Adipocyte (in vitro differentiated cells): ENCODE measurements around the gene TLR3.

Experiments
- DNase-seq: peaks from one replicate; pipeline ENCODE4 v3.0.0-alpha.2; 2015; ENCODE audit warnings: low read depth
- H3K27me3 ChIP-seq: replicated peaks from 2 replicates; pipeline ENCODE4 v1.7.0; 2013; ENCODE audit warnings: mild to moderate bottlenecking, low read length, moderate library complexity; ENCODE audit not compliant: control insufficient read depth, insufficient read depth
- H3K36me3 ChIP-seq: 2 replicates; pipeline ENCODE4 v1.7.0; 2013; ENCODE audit warnings: low read length, mild to moderate bottlenecking, moderate library complexity; ENCODE audit not compliant: control insufficient read depth, insufficient read depth, severe bottlenecking
- H3K4me1 ChIP-seq: 2 replicates; pipeline ENCODE4 v1.7.0; 2013; ENCODE audit warnings: mild to moderate bottlenecking, low read length, moderate library complexity; ENCODE audit not compliant: control insufficient read depth, insufficient read depth
- H3K4me3 ChIP-seq: 2 replicates; pipeline ENCODE4 v1.7.0; 2013; ENCODE audit warnings: mild to moderate bottlenecking, low read length, moderate library complexity
- H3K9ac ChIP-seq: 2 replicates; pipeline ENCODE4 v1.7.0; 2013; ENCODE audit warnings: mild to moderate bottlenecking, low read length, moderate library complexity
- H3K9me3 ChIP-seq: 2 replicates; pipeline ENCODE4 v1.7.0; 2013; ENCODE audit warnings: mild to moderate bottlenecking, low read length, moderate library complexity; ENCODE audit not compliant: control insufficient read depth

Gene TLR3

DNA sequence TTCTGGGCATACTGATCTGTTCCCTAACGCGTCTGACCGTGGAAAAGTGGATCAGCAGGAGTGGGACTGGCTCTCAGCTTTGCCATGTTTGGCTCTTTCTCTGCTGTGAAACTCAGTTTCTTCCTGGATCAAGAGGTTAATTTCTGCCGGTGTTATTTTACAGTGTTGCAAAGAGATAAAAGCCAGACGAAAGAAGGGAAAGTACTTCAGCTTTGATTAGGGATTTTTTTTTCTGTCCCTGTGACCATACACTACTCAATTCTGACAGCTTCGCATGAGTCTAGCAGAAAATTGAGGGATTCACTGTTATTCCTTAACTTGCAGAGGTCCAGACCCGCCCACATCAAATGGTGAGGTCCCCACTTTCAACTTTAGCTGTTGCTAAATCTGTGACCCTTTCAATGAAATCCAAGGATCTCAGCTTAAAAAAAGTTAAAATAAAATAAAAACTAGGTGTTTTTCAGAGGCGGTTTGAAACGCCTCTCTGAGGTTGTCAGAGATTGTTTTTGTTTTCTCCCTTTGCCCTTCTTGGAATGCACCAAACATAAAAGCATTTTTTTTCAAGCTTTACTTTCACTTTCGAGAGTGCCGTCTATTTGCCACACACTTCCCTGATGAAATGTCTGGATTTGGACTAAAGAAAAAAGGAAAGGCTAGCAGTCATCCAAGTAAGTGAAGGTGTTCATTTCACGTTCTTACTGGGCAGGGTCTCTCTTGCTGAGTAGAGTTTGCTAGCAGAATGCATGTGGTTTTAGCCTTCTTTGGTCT, at the start of gene TLR3:
Gene TLR3, plus strand, starts transcription at position 576 of the 768 bp plus-strand sequence. CDS start 7,464 bp downstream, outside the sequence.
- H3K9ac ChIP-seq: peak within 1 kb of the TSS; percentile 84
- peaks cover 18% of the 10 kb centered on the region for H3K4me1 ChIP-seq
- peak; percentile 79 for DNase-seq
- H3K36me3 ChIP-seq: no peaks in the 10 kb centered on the region
- no peaks in the 10 kb centered on the region for H3K9me3 ChIP-seq
- H3K4me3 ChIP-seq: peak within 1 kb of the TSS; percentile 84
- H3K27me3 ChIP-seq: no peaks in the 10 kb centered on the region

DNA sequence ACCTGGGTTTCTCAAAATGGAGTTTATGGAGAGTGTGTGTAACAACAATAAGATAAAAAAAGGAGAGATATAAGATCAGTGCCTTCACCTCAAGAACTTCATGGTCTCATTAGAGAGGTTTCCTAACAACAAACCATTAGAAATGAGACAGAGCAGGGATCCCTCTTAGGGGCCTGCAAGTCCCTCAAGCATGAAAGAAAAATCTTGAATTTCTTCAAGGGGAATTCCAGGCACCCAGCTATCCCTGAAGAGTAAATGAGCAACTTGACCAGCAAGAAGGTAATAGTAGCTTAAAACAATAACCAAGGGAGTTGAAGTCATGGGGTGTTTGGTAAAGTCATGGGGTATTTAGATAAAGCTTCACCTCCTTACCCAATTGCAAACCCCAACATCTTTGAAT, 49.7 kb upstream of the TLR3 start:
- DNase-seq: no peak
- Histone ChIP-seq H3K27me3 (no peaks in the 10 kb centered on the region), H3K9me3 (no peaks in the 10 kb centered on the region), H3K36me3 (no peaks in the 10 kb centered on the region), H3K9ac (no peak overlapping the region), H3K4me3 (no peak overlapping the region), H3K4me1 (peaks cover 4% of the 10 kb centered on the region)

GRCh38 chr4:186020106-186020792, 48.7 kb upstream of the TLR3 start:
- H3K4me3 ChIP-seq: no peak overlapping the region
- no peaks in the 10 kb centered on the region for H3K36me3 ChIP-seq
- no peak overlapping the region for H3K9ac ChIP-seq
- DNase-seq: no peak
- H3K27me3 ChIP-seq: no peaks in the 10 kb centered on the region
- H3K4me1 ChIP-seq: peaks cover 4% of the 10 kb centered on the region
- H3K9me3 ChIP-seq: no peaks in the 10 kb centered on the region

DNA sequence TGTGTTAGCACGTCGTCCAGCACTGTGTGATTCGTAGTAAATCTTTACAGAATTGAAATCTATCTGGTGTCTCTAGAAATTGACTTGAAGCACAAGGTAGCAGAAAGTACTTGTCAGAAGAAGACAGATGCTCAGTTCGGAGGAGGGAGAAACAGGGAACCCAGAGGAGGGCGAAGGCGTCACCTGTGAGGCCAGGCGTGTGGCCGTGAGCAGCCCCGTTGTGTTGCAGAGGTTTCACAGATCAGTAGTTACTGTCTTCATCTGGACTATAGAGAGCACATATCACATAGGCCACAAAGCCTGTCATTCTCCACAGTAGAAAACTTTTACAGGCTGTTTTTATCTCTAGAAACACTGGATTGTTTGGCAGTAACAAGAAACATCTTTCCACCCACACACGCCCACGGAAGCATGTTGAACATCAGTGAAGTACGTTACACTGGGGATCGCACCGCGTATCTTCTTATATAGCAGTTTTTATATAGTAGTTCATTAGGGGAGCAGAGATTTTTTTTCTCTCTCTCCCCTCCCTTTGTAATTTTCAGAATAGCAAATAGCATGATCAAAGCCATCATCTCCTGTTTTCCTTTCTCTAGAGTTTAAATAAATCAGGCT, 48.1 kb upstream of the TLR3 start:
- Histone ChIP-seq H3K27me3 (no peaks in the 10 kb centered on the region), H3K9ac (peak overlapping the region; percentile 68), H3K4me3 (peak overlapping the region; percentile 67), H3K4me1 (peaks cover 4% of the 10 kb centered on the region), H3K36me3 (no peaks in the 10 kb centered on the region), H3K9me3 (no peaks in the 10 kb centered on the region)
- no peak for DNase-seq

DNA sequence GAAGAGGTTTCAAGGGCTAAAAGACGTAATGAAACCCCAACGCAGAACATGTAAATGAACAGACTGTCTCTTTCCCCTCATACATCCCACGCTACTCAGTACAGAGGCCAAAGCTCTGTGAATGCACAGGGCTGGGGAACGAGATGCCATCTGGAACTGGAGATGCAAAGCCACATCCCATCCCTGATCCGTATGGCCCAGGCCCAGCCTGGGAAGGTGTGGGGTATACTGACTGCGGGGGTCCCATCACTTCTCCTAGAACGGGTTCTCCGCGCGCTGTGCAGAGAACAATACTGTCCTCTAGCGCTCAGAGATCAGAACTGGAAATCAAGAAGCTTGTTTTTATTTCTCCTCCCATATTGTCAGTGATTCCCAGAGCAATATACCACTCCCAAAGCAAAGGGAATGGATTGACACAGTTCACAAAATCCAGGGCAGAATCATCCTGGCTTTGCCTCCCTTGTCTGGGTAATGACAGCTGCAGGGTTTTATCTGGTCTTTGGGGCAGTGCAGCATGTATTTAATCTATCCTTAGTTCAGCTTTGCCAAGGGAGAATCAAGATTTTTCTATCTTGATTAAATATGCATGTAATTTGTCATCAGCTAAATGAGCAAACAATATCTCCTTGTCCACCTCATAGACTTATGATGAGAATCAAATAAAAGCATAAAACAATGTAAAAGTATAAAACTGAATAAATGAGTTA, 47.3 kb upstream of the TLR3 start:
- no peaks in the 10 kb centered on the region for H3K27me3 ChIP-seq
- H3K4me1 ChIP-seq: peaks cover 4% of the 10 kb centered on the region
- DNase-seq: peak; percentile 64
- H3K9ac ChIP-seq: peak overlapping the region; percentile 68
- no peaks in the 10 kb centered on the region for H3K9me3 ChIP-seq
- H3K4me3 ChIP-seq: peak overlapping the region; percentile 67
- no peaks in the 10 kb centered on the region for H3K36me3 ChIP-seq

DNA sequence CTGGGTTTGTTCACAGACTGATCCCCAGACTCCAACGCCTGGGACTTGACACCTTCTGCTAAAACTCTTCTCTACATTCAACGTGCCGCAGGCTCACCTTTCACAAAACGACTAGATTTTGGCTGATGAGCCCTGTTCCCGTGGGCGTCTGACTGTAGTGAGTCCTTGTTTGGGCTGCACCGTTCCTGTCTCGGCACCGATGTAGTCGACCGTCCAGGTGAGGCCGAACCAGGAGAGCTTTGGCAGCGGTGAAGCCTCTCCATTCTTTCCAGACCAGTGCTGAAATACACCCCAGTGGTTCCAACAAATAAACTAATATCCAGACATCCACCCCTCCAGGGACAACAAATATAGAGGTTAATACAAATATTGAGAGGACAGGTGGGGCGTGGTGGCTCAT, 45.0 kb upstream of the TLR3 start:
- no peaks in the 10 kb centered on the region for H3K36me3 ChIP-seq
- H3K27me3 ChIP-seq: no peaks in the 10 kb centered on the region
- H3K9ac ChIP-seq: no peak overlapping the region
- H3K9me3 ChIP-seq: peaks cover 7% of the 10 kb centered on the region
- no peak for DNase-seq
- H3K4me1 ChIP-seq: peaks cover 6% of the 10 kb centered on the region
- no peak overlapping the region for H3K4me3 ChIP-seq

DNA sequence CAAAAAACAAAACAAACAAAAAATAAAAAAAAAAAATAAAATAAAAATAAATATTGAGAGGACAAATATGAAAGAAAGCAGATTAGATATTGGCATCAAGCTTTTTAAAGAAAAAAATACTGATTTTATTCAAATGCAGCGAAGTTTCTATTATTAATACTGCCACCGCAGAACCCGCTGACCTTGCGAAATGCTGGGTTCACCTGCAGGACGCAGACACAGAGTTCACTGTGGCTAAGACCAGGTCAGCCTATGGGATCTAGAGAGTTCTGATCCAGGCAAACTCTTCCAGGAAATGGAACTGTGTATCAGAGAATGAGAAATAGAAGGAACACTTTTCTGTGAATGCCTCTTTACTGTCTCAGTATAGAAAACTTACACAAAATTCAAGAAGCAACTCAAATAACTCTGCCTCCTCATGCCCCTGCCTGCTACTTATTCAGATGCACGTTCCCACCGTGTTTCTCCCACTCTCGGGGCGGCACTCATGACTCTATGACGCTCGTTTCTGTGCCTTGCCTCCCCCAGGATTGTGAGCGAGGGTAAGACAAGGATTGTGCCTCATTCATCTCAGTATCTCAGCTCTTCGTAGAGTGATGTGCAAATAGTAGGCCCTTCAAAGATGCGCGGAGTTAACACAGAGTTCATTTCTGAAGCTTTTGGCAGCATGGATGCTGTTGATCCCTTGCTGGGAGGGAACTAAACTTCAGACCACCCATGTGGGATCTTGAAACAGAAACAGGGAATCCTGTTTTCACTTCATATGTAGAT, 44.1 kb upstream of the TLR3 start:
- no peaks in the 10 kb centered on the region for H3K27me3 ChIP-seq
- no peak overlapping the region for H3K9ac ChIP-seq
- DNase-seq: no peak
- no peak overlapping the region for H3K4me3 ChIP-seq
- peaks cover 13% of the 10 kb centered on the region for H3K4me1 ChIP-seq
- H3K36me3 ChIP-seq: no peaks in the 10 kb centered on the region
- H3K9me3 ChIP-seq: peaks cover 7% of the 10 kb centered on the region

- H3K9me3 ChIP-seq: peaks cover 7% of the 10 kb centered on the region
- H3K4me3 ChIP-seq: no peak overlapping the region
- H3K27me3 ChIP-seq: no peaks in the 10 kb centered on the region
- no peak overlapping the region for H3K9ac ChIP-seq
- H3K4me1 ChIP-seq: peaks cover 18% of the 10 kb centered on the region
- H3K36me3 ChIP-seq: no peaks in the 10 kb centered on the region
- DNase-seq: no peak
These were observed 43.6 kb upstream of the TLR3 start for GRCh38 chr4:186025408-186025690.

GRCh38 chr4:186027405-186027804, 41.6 kb upstream of the TLR3 start:
- Histone ChIP-seq H3K4me3 (no peak overlapping the region), H3K36me3 (no peaks in the 10 kb centered on the region)
- no peak for DNase-seq

GRCh38 chr4:186029571-186030398, 39.2 kb upstream of the TLR3 start:
- Histone ChIP-seq H3K27me3 (no peaks in the 10 kb centered on the region), H3K4me3 (peak overlapping the region; percentile 53), H3K9me3 (peaks cover 10% of the 10 kb centered on the region), H3K9ac (peak overlapping the region; percentile 60), H3K4me1 (peaks cover 23% of the 10 kb centered on the region), H3K36me3 (no peaks in the 10 kb centered on the region)
- DNase-seq: peak; percentile 92

More at GRCh38 chr4:186027405-186027804, 41.6 kb upstream of the TLR3 start:
- no peak overlapping the region for H3K9ac ChIP-seq
- peaks cover 23% of the 10 kb centered on the region for H3K4me1 ChIP-seq
- no peaks in the 10 kb centered on the region for H3K27me3 ChIP-seq
- peaks cover 7% of the 10 kb centered on the region for H3K9me3 ChIP-seq
